Anterior cingulate cortex (tissue), 58 donors: Measurements from ENCODE around the gene THRAP3.
A peak's percentile ranks its signal among the peaks of the same experiment; 100 is the strongest.

Source experiments
- DNase-seq, 58 donors: peaks; one replicate each; lab custom pipeline; 2025; lab: John Stamatoyannopoulos, UW

THRAP3 gene

DNA sequence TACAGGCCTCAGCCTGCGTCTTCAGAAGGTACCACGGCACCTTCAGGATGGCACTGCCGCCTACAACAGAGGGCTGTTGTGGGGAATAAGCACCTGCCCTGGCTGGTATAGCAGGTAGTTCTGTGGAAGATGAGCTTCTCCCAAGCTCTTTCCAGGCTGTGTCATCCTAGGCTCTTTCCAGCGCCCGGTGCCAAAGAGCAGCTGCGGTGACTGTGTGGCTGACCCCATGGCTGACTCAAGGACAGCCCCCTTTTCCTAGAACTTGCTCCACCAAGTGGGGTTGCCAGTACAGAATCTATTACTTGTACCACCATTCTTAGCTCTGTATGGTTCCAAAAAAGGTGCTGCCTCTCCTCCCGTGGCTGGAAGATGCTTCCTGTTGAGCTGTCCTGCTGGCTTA is 121.1 kb downstream of the THRAP3 start:
- DNase-seq, result no peak

DNA sequence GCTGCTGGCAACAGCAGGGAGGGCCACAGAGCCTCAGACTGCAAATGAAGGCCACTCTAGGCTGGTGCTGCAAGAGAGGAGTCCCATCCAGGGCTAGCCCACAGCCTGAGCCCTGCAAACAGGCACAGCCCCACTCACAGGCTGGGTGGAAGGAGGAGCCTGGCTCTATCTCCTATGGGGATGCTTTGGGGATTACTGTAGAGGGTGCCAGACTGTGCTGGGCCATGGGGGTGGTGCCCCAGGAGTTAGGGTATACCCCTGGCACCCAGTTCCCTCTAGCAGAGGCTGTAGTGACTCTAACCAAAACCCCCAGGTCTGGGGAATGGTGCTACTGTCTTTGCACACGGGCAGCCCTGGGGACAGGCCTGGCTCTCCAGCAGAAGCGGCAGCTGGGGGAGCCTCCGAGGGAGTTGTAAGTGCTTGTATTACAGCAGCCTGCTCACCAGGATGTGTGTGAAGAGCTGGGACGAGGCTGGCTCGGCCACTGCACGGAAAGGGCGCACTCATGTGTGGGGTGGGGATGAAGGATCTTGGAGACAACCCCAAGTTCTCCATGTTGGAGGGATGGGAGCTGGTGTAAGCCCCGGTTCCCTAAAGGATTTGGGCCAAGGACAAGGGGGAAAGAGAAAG is 122.6 kb downstream of the THRAP3 start:
- DNase-seq, result no peak

DNA sequence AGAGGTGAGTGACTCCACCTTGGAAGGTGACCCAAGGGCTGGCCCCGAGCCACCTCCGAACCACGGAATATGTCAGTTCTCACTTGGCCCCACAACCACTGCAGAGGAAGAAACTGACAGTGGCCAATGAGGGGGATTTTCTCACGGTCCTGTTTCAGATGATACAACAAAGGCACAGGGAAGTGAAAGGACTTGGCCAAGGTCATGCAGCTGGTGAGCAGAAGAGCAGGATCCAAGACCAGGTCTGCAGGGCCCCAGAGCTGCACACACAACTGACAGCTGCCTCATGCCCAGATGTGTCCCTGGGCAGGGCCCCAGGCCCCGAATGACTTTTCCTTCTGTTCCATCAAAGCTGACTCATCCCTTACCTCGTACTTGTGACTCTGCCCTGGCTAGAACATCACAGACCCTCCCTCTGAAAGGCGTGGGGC is 125.0 kb downstream of the THRAP3 start:
- no peak for DNase-seq

DNA sequence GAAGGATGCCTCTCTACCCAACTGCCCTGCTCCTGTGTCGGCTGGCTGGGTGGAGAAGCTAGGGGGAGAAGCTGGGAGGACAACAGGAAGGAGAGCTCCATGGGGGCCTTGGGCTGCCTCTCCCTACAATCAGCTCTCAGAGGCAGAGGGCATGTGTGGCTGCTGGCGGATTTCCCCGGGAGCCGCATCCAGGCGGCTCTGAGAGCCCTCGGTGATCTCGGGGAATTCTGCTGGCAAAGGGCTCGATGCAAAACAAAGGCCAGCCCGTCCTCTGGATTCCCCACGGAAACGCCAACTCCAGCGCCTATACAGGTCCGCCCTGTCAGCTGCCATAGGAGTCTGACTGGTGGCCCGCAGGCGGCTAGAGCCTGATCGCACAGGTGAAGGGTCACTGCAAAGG is 125.6 kb downstream of the THRAP3 start:
- peak in 6 of 58 donors; percentile 10 to 36 (median 23) for DNase-seq

DNA sequence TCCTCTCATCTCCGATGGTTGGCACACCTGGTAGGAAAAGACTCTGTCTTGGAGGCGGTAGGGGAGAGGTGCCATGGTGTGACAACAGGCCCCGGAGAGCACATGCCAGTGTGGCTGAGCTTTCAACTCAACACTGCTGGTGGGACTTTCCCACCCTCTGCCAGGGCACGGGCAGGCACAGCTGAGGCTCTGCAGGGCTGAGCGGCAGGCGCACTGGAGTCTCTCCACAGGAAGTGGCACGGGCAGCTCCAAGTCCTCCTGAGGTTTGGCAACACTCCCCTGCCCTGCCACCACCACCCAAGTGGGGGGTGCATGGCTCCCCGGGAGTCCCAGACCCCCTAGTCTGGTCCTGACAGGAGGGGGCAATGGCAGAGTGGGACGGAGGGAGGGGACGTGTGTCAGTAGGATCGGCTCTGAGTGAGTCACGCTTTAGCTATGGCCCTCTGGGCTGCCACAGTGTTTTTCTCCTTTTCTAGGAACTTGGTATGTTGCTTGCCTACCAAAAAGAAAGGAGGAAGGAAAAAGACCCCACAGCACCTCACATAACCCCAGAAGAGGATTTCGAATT is 126.5 kb downstream of the THRAP3 start:
- DNase-seq, result peak in 3 of 58 donors; percentile 12 to 53 (median 40)

DNA sequence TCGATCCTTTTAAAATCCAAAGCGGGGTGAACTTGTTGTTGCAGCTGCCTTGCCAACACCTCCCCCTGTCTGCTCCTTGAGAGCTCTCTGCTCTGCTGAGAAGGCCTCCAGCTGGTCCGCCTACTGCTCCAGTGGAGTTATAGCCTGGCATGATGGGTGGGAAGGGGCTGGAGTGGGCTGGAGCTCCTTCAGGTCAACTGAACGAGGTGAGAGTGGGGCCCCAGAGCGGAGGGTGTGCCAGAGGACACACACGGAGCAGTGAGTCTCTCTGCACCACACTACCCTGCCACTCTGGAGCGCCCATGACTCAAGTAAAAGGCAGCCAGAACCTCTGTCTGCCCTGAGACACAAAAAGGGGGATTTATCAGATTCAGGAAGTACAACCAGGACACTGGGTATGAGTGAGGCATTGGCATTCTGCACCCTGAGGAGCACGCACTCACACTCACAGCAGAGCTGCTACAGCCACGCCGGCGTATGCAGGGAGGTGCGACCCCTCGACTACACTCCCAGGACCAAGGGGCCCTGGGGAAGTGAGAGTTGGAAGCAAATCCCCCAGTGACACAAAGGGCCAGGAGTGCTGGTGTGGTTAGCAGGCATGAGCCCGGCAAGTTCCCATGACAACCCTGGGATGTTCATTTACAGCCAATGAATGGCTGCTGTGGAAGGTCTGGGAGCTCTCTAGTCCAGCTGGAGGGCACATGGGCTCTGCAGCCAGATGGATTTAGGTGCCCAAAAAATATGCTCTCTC is 127.2 kb downstream of the THRAP3 start:
- peak in 17 of 58 donors; percentile 3 to 51 (median 19) for DNase-seq

DNA sequence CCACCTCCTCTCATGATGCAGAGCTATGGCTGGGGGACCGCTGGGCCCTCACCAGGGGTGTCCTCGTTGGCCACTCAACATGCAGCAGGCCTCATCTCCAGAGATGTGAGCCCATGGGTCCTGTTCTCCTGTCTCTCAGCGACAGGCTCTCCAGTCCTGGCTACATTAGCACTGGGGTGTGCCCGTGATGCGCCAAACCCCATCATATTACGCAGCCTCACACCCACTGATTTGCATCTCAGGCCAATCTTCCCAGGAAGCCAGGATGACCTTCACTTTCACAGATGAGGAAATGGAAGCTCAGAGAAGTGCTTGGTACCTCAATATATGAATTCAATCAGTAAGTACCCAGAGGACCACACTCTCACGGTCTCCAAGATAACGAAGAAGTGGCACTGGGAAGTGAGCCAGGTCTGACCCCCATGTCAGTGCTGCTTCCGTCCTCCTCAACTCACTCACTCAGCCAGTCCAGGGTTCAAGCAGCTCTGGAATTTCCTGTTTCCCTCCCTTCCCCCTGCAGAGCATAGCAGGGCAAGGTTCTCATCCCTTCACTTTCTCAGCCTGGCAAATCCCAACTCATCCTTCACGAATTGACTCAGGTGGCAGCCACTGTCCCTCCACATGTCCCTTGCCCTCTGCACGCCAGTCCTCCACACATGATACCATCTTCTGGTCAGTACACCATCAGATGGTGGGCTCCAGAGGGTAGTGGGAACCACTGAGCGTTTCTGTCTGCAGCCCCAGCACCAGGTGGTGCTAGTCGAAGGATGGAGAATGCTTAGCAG is 128.1 kb downstream of the THRAP3 start:
- DNase-seq, result no peak

DNA sequence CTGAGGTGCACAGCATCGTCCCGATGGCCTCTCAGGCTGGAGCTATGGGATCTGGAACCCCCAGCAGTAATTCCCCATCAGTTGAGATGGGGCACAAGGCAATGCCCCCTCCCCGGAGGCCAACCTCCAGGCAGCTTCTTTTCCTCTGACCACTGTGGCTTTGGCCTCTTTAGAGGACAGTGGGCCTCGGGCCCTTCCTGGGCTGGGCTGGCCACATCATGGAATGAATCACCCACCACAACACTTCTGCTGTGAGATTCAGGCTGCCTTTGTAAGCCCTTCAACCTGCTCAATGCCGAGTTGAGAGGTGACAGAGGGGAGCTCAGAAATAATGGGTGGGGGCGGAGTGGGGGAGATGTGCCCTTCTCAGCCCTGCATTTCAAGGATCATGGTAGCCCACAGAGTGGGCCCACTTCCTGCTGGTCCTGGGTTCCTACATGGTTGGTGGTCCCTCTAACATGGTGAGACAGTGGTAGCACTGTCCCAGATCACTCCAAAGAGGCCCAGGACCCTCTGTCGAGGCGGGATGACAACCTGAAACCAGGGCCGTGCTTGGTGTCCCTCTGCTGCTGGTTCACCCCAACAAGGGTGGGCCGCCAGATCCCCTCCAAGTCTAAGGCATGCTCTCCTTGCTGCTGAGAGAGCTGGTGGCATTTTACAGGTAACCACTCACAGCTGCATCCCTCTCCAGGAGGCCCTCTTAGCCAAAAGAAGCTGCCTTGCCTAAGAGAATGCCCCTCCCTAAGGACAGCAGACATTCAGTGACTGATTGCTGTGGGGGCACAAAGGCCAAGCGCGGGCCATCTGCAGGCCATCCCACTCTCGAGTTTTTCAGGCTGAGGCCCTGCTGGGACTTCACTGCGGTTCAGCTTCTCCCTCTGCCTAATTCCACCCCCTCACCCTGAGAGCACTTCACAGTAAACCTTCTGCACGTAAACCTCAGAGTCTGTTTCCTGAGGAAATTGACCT is 129.0 kb downstream of the THRAP3 start:
- DNase-seq, result no peak

DNA sequence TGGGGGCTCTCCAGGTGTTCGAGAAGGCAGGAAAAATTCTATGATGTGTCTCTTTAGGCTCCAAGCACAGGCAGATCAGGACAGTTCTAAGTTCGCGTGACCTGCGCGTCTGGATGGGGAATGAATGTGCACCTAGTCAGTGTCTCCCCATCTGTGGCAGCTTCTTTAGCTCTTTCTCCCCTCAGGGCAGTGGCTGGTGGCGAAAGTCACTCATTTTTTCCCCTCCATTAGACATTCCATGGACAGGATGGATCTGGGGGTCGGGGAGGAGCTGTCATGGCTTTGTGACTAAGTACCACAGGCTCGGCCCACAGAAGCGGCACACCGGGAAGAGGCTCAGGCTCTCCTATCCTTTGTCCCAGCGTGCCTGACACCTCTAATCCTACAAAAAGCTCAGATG is 130.2 kb downstream of the THRAP3 start:
- no peak for DNase-seq
